Body of pancreas (tissue), 4 donors: ENCODE measurements around the gene P4HTM.

Experiments used
- POLR2A ChIP-seq, 3 donors: fragments of 450-650 bp; IDR thresholded peaks; one replicate each; pipeline ENCODE4 v1.6.1; 2016; ENCODE audit warnings: antibody characterized with exemption in 3 of 3, mild to moderate bottlenecking in 2 of 3
- TF ChIP-seq, protein P1 (sequence below), 7 experiments: fragments of 450-650 bp in 4 of 7; fragments of 200-600 bp in 3 of 7; sonication (generic) in 3 of 7; IDR thresholded peaks; one replicate each; pipeline ENCODE4 v1.5.1; 2016 to 2019; ENCODE audit warnings: antibody characterized with exemption in 7 of 7

DNA sequence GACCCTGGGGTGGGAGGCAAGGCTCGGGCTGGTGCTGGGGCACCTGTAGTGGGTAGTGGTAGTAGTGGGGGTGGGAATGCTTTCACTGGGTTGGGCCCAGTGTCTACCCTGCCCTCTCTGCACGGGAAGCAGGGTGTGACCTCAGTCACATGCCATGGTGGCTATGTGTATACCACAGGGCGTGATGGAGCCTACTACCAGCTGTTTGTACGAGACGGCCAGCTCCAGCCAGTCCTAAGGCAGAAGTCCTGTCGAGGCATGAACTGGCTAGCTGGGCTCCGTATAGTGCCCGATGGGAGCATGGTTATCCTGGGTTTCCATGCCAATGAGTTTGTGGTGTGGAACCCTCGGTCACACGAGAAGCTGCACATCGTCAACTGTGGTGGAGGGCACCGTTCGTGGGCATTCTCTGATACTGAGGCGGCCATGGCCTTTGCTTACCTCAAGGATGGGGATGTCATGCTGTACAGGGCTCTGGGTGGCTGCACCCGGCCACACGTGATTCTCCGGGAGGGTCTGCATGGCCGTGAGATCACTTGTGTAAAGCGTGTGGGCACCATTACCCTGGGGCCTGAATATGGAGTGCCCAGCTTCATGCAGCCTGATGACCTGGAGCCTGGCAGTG, 23.2 kb downstream of the P4HTM start:
- TF ChIP-seq POLR2A (IDR thresholded peaks at IDR 0.05) = no peak
- TF ChIP-seq, protein P1, sequence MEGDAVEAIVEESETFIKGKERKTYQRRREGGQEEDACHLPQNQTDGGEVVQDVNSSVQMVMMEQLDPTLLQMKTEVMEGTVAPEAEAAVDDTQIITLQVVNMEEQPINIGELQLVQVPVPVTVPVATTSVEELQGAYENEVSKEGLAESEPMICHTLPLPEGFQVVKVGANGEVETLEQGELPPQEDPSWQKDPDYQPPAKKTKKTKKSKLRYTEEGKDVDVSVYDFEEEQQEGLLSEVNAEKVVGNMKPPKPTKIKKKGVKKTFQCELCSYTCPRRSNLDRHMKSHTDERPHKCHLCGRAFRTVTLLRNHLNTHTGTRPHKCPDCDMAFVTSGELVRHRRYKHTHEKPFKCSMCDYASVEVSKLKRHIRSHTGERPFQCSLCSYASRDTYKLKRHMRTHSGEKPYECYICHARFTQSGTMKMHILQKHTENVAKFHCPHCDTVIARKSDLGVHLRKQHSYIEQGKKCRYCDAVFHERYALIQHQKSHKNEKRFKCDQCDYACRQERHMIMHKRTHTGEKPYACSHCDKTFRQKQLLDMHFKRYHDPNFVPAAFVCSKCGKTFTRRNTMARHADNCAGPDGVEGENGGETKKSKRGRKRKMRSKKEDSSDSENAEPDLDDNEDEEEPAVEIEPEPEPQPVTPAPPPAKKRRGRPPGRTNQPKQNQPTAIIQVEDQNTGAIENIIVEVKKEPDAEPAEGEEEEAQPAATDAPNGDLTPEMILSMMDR (IDR thresholded peaks at IDR 0.05) = no peak
